Choroid plexus epithelial cell (primary cell): ENCODE measurements around the gene FRMD4A.
A peak's percentile ranks its signal among the peaks of the same experiment; 100 is the strongest.

Source experiments
- DNase-seq: peaks from one replicate; pipeline ENCODE4 v3.0.0-alpha.2; 2010; ENCODE audit warnings: low read depth
- H3K4me3 ChIP-seq: 2 replicates; pipeline ENCODE4 v1.5.1; 2011; ENCODE audit warnings: low read depth, mild to moderate bottlenecking, control low read depth, low read length, moderate library complexity
- CTCF ChIP-seq: conservative IDR thresholded peaks from 2 replicates; pipeline ENCODE4 v1.5.1; 2011; ENCODE audit warnings: low read depth, mild to moderate bottlenecking, control low read depth, inconsistent platforms, low read length, moderate library complexity

The FRMD4A gene

GRCh38 chr10:13953371-13953770, 377.4 kb downstream of the FRMD4A start:
- H3K4me3 ChIP-seq: no peak overlapping the region
- no peak for DNase-seq
- TF ChIP-seq CTCF: no peak

GRCh38 chr10:13950543-13950939, 380.2 kb downstream of the FRMD4A start:
- TF ChIP-seq CTCF: no peak
- H3K4me3 ChIP-seq: no peak overlapping the region
- DNase-seq: no peak

- H3K4me3 ChIP-seq: no peak overlapping the region
- peak; percentile 93 for DNase-seq
- TF ChIP-seq CTCF: no peak
Observed at GRCh38 chr10:13949844-13950542, 380.7 kb downstream of the FRMD4A start.

GRCh38 chr10:13946209-13946460, 384.6 kb downstream of the FRMD4A start:
- H3K4me3 ChIP-seq: no peak overlapping the region
- DNase-seq: no peak
- no peak for TF ChIP-seq CTCF

- peak; percentile 30 for DNase-seq
- TF ChIP-seq CTCF: no peak
- H3K4me3 ChIP-seq: no peak overlapping the region
Observed at GRCh38 chr10:13945390-13946208, 385.1 kb downstream of the FRMD4A start.

- H3K4me3 ChIP-seq: no peak overlapping the region
- no peak for TF ChIP-seq CTCF
- DNase-seq: peak; percentile 48
Observed at GRCh38 chr10:13944823-13945222, 385.9 kb downstream of the FRMD4A start.

GRCh38 chr10:13943735-13944398, 386.9 kb downstream of the FRMD4A start:
- no peak for TF ChIP-seq CTCF
- H3K4me3 ChIP-seq: no peak overlapping the region
- DNase-seq: no peak
